Measurements from ENCODE around the gene CDC42BPG.

Gene CDC42BPG

GRCh38 chr11:64839335-64839734 lies 5.1 kb downstream of the CDC42BPG start (continued):
- TF ChIP-seq ZFP37 (tag by site-specific recombination; IDR thresholded peaks at IDR 0.05), result no peak
- no peak for TF ChIP-seq ZNF302 (tag by site-specific recombination; IDR thresholded peaks at IDR 0.05; ENCODE audit: low read depth)
- no peak for TF ChIP-seq KLF10 (tag by site-specific recombination; IDR thresholded peaks at IDR 0.05)
- no peak for TF ChIP-seq ZXDB (tag by site-specific recombination; IDR thresholded peaks at IDR 0.05)
- no peak for TF ChIP-seq KLF7 (tag by site-specific recombination; IDR thresholded peaks at IDR 0.05; ENCODE audit: borderline replicate concordance)
- TF ChIP-seq ZNF624 (tag by site-specific recombination; IDR thresholded peaks at IDR 0.05), result no peak
- no peak for TF ChIP-seq GLI4 (tag by site-specific recombination; IDR thresholded peaks at IDR 0.05)
- TF ChIP-seq ZBTB10 (tag by site-specific recombination; IDR thresholded peaks at IDR 0.05), result no peak
- TF ChIP-seq WT1 (tag by site-specific recombination; IDR thresholded peaks at IDR 0.05), result no peak
- no peak for TF ChIP-seq SETDB1 (IDR thresholded peaks at IDR 0.05; ENCODE audit: insufficient read length, low read length)

GRCh38 chr11:64838600-64839334 lies 5.7 kb downstream of the CDC42BPG start:
- ChIA-PET POLR2A (no interaction called here), CTCF (interaction anchor here (0.6 kb wide), 1 partner anchor 236 kb away, joined by 3 read pairs; no protein-coding TSS in a partner anchor)

GRCh38 chr11:64837887-64838351 lies 6.5 kb downstream of the CDC42BPG start:
- CTCF ChIA-PET, result interaction anchor here (0.6 kb wide), 1 partner anchor 237 kb away, joined by 3 read pairs; no protein-coding TSS in a partner anchor
- Histone ChIP-seq H3K9me3 (ENCODE audit: control insufficient read depth, insufficient read depth, low read depth, low read length) (no peaks in the 10 kb centered on the region), H3K36me3 (ENCODE audit: control insufficient read depth in 2 of 2, insufficient read depth in 1 of 2, low read length in 2 of 2) (peaks cover 0 to 16% of the 10 kb centered on the region in 2 experiments; a peak in 1 of 3 replicates), H3K4me3 (ENCODE audit: low read depth, low read length) (no peak overlapping the region), H3K4me1 (ENCODE audit: control insufficient read depth, insufficient read depth, low read length) (no peaks in the 10 kb centered on the region; the same call in 1 of the 2 replicates), H3K27ac (ENCODE audit: extremely low read depth, low read depth, low read length) (no peak overlapping the region)
- POLR2A ChIA-PET, result no interaction called here
- TF ChIP-seq ZNF146 (tag by site-specific recombination; IDR thresholded peaks at IDR 0.05), result no peak
- no peak for TF ChIP-seq ZNF26 (tag by site-specific recombination; IDR thresholded peaks at IDR 0.05)
- TF ChIP-seq PBX3 (CRISPR knock-in tag; IDR thresholded peaks at IDR 0.05), result no peak
- TF ChIP-seq RBAK (tag by site-specific recombination; IDR thresholded peaks at IDR 0.05), result no peak
- no peak for TF ChIP-seq ZNF561 (tag by site-specific recombination; IDR thresholded peaks at IDR 0.05; ENCODE audit: borderline replicate concordance)

More at GRCh38 chr11:64838600-64839334, 5.7 kb downstream of the CDC42BPG start:
- no peak for TF ChIP-seq GLIS2 (tag by site-specific recombination; IDR thresholded peaks at IDR 0.05)
- TF ChIP-seq ZNF555 (tag by site-specific recombination; conservative IDR thresholded peaks at IDR 0.05), result no peak
- TF ChIP-seq ZNF354C (tag by site-specific recombination; IDR thresholded peaks at IDR 0.05; ENCODE audit: borderline replicate concordance, low read depth), result no peak
- TF ChIP-seq ZNF311 (tag by site-specific recombination; IDR thresholded peaks at IDR 0.05; ENCODE audit: borderline replicate concordance), result no peak
- no peak for TF ChIP-seq ZBTB26 (tag by site-specific recombination; optimal IDR thresholded peaks at IDR 0.05)
- TF ChIP-seq ZBTB21 (tag by site-specific recombination; IDR thresholded peaks at IDR 0.05), result no peak
- TF ChIP-seq ZNF488 (tag by site-specific recombination; IDR thresholded peaks at IDR 0.05), result no peak
- TF ChIP-seq WT1 (tag by site-specific recombination; IDR thresholded peaks at IDR 0.05), result no peak
- Histone ChIP-seq H3K36me3 (ENCODE audit: control insufficient read depth in 2 of 2, insufficient read depth in 1 of 2, low read length in 2 of 2) (peaks cover 0 to 9% of the 10 kb centered on the region in 2 experiments; a peak in 1 of 3 replicates), H3K9me3 (ENCODE audit: control insufficient read depth, insufficient read depth, low read depth, low read length) (no peaks in the 10 kb centered on the region), H3K4me3 (ENCODE audit: low read depth, low read length) (no peak overlapping the region), H3K4me1 (ENCODE audit: control insufficient read depth, insufficient read depth, low read length) (no peaks in the 10 kb centered on the region; the same call in 1 of the 2 replicates), H3K27ac (ENCODE audit: extremely low read depth, low read depth, low read length) (no peak overlapping the region)

Data from HEK293 (cell line).